ENCODE measurements around the gene MRPS16. TPM values are rescaled to one million over a fixed set of nuclear protein-coding genes. Genes with fewer than 3 reads are reported as not detected.
A peak's percentile ranks its signal among the peaks of the same experiment; 100 is the strongest.

The MRPS16 gene
- polyA plus RNA-seq, 4 donors = 57.0 to 85.6 (median 75.6) TPM

- Histone ChIP-seq H3K27me3 (ENCODE audit: control insufficient read depth in 3 of 3, insufficient read depth in 3 of 3, low read length in 3 of 3) (no peaks in the 10 kb centered on the region), H3K4me3 (ENCODE audit: low read depth in 1 of 3, low read length in 3 of 3) (no peak overlapping the region), H3K27ac (ENCODE audit: low read depth in 1 of 3, low read length in 2 of 3) (no peak overlapping the region), H3K9me3 (ENCODE audit: control insufficient read depth in 2 of 2, insufficient read depth in 1 of 2, low read depth in 1 of 2, low read length in 1 of 2) (no peaks in the 10 kb centered on the region), H3K4me1 (ENCODE audit: control insufficient read depth in 3 of 3, insufficient read depth in 2 of 3, low read depth in 1 of 3, low read length in 2 of 3) (no peaks in the 10 kb centered on the region), H3K36me3 (ENCODE audit: control insufficient read depth in 3 of 3, insufficient read depth in 2 of 3, low read depth in 1 of 3, low read length in 3 of 3) (peaks cover 4 to 37% (median 16%) of the 10 kb centered on the region in 3 donors)
- no peak for DNase-seq
- WGBS, 3 donors = 85 to 92% (median 92%) methylated on average over 7 of the region's 7 CpGs
- FAIRE-seq = no peak
Measured at GRCh38 chr10:73234695-73235094, 17.7 kb downstream of the MRPS16 start.

- no peak for DNase-seq
Measured at GRCh38 chr10:73233883-73234282, 18.6 kb downstream of the MRPS16 start.

GRCh38 chr10:73232887-73233286 lies 19.6 kb downstream of the MRPS16 start:
- no peaks in the 10 kb centered on the region for H3K4me1 ChIP-seq (ENCODE audit: control insufficient read depth in 3 of 3, insufficient read depth in 2 of 3, low read depth in 1 of 3, low read length in 2 of 3)
- FAIRE-seq = no peak

More at GRCh38 chr10:73233883-73234282, 18.6 kb downstream of the MRPS16 start:
- Histone ChIP-seq H3K4me1 (ENCODE audit: control insufficient read depth in 3 of 3, insufficient read depth in 2 of 3, low read depth in 1 of 3, low read length in 2 of 3) (no peaks in the 10 kb centered on the region), H3K27me3 (ENCODE audit: control insufficient read depth in 3 of 3, insufficient read depth in 3 of 3, low read length in 3 of 3) (no peaks in the 10 kb centered on the region), H3K9me3 (ENCODE audit: control insufficient read depth in 2 of 2, insufficient read depth in 1 of 2, low read depth in 1 of 2, low read length in 1 of 2) (no peaks in the 10 kb centered on the region), H3K4me3 (ENCODE audit: low read depth in 1 of 3, low read length in 3 of 3) (no peak overlapping the region), H3K36me3 (ENCODE audit: control insufficient read depth in 3 of 3, insufficient read depth in 2 of 3, low read depth in 1 of 3, low read length in 3 of 3) (peaks cover 4 to 40% (median 14%) of the 10 kb centered on the region in 3 donors), H3K27ac (ENCODE audit: low read depth in 1 of 3, low read length in 2 of 3) (no peak overlapping the region)
- 94 to 96% (median 94%) methylated on average over 2 of the region's 2 CpGs for WGBS, 3 donors
- FAIRE-seq = no peak

GRCh38 chr10:73229567-73229966 lies 22.9 kb downstream of the MRPS16 start:
- WGBS, 3 donors = 77 to 89% (median 84%) methylated on average over 6 of the region's 6 CpGs
- peaks cover 3 to 23% (median 6%) of the 10 kb centered on the region in 3 donors for H3K36me3 ChIP-seq (ENCODE audit: control insufficient read depth in 3 of 3, insufficient read depth in 2 of 3, low read depth in 1 of 3, low read length in 3 of 3)
- FAIRE-seq (no peak), DNase-seq (no peak)
- no peaks in the 10 kb centered on the region for H3K9me3 ChIP-seq (ENCODE audit: control insufficient read depth in 2 of 2, insufficient read depth in 1 of 2, low read depth in 1 of 2, low read length in 1 of 2)
- H3K4me3 ChIP-seq (ENCODE audit: low read depth in 1 of 3, low read length in 3 of 3) = no peak overlapping the region
- H3K4me1 ChIP-seq (ENCODE audit: control insufficient read depth in 3 of 3, insufficient read depth in 2 of 3, low read depth in 1 of 3, low read length in 2 of 3) = no peaks in the 10 kb centered on the region
- no peaks in the 10 kb centered on the region for H3K27me3 ChIP-seq (ENCODE audit: control insufficient read depth in 3 of 3, insufficient read depth in 3 of 3, low read length in 3 of 3)
- no peak overlapping the region for H3K27ac ChIP-seq (ENCODE audit: low read depth in 1 of 3, low read length in 2 of 3)

More at GRCh38 chr10:73232887-73233286, 19.6 kb downstream of the MRPS16 start:
- no peak for DNase-seq
- Histone ChIP-seq H3K9me3 (ENCODE audit: control insufficient read depth in 2 of 2, insufficient read depth in 1 of 2, low read depth in 1 of 2, low read length in 1 of 2) (no peaks in the 10 kb centered on the region), H3K36me3 (ENCODE audit: control insufficient read depth in 3 of 3, insufficient read depth in 2 of 3, low read depth in 1 of 3, low read length in 3 of 3) (peaks cover 4 to 40% (median 11%) of the 10 kb centered on the region in 3 donors), H3K27me3 (ENCODE audit: control insufficient read depth in 3 of 3, insufficient read depth in 3 of 3, low read length in 3 of 3) (no peaks in the 10 kb centered on the region), H3K4me3 (ENCODE audit: low read depth in 1 of 3, low read length in 3 of 3) (no peak overlapping the region), H3K27ac (ENCODE audit: low read depth in 1 of 3, low read length in 2 of 3) (no peak overlapping the region)
- 90 to 93% (median 93%) methylated on average over 8 of the region's 8 CpGs for WGBS, 3 donors

- 87 to 95% (median 92%) methylated on average over 3 of the region's 3 CpGs for WGBS, 3 donors
- no peak for FAIRE-seq
- no peaks in the 10 kb centered on the region for H3K9me3 ChIP-seq (ENCODE audit: control insufficient read depth in 2 of 2, insufficient read depth in 1 of 2, low read depth in 1 of 2, low read length in 1 of 2)
- H3K27ac ChIP-seq (ENCODE audit: low read depth in 1 of 3, low read length in 2 of 3) = no peak overlapping the region
- no peak for DNase-seq
- H3K4me1 ChIP-seq (ENCODE audit: control insufficient read depth in 3 of 3, insufficient read depth in 2 of 3, low read depth in 1 of 3, low read length in 2 of 3) = no peaks in the 10 kb centered on the region
- peaks cover under 1 to 20% (median 6%) of the 10 kb centered on the region in 3 donors for H3K36me3 ChIP-seq (ENCODE audit: control insufficient read depth in 3 of 3, insufficient read depth in 2 of 3, low read depth in 1 of 3, low read length in 3 of 3)
- H3K4me3 ChIP-seq (ENCODE audit: low read depth in 1 of 3, low read length in 3 of 3) = no peak overlapping the region
- no peaks in the 10 kb centered on the region for H3K27me3 ChIP-seq (ENCODE audit: control insufficient read depth in 3 of 3, insufficient read depth in 3 of 3, low read length in 3 of 3)
Measured at GRCh38 chr10:73228247-73228646, 24.2 kb downstream of the MRPS16 start.

- Histone ChIP-seq H3K4me3 (ENCODE audit: low read depth in 1 of 3, low read length in 3 of 3) (no peak overlapping the region), H3K4me1 (ENCODE audit: control insufficient read depth in 3 of 3, insufficient read depth in 2 of 3, low read depth in 1 of 3, low read length in 2 of 3) (no peaks in the 10 kb centered on the region), H3K36me3 (ENCODE audit: control insufficient read depth in 3 of 3, insufficient read depth in 2 of 3, low read depth in 1 of 3, low read length in 3 of 3) (peaks cover 2 to 15% (median 6%) of the 10 kb centered on the region in 3 donors), H3K27ac (ENCODE audit: low read depth in 1 of 3, low read length in 2 of 3) (no peak overlapping the region), H3K27me3 (ENCODE audit: control insufficient read depth in 3 of 3, insufficient read depth in 3 of 3, low read length in 3 of 3) (no peaks in the 10 kb centered on the region), H3K9me3 (ENCODE audit: control insufficient read depth in 2 of 2, insufficient read depth in 1 of 2, low read depth in 1 of 2, low read length in 1 of 2) (no peaks in the 10 kb centered on the region)
- FAIRE-seq = no peak
- DNase-seq = no peak
Measured at GRCh38 chr10:73226663-73227062, 25.8 kb downstream of the MRPS16 start.

GRCh38 chr10:73225518-73225917 lies 26.9 kb downstream of the MRPS16 start:
- FAIRE-seq = peak; percentile 51
- Histone ChIP-seq H3K9me3 (ENCODE audit: control insufficient read depth in 2 of 2, insufficient read depth in 1 of 2, low read depth in 1 of 2, low read length in 1 of 2) (no peaks in the 10 kb centered on the region), H3K4me3 (ENCODE audit: low read depth in 1 of 3, low read length in 3 of 3) (no peak overlapping the region), H3K4me1 (ENCODE audit: control insufficient read depth in 3 of 3, insufficient read depth in 2 of 3, low read depth in 1 of 3, low read length in 2 of 3) (no peaks in the 10 kb centered on the region), H3K36me3 (ENCODE audit: control insufficient read depth in 3 of 3, insufficient read depth in 2 of 3, low read depth in 1 of 3, low read length in 3 of 3) (peaks cover 2 to 12% (median 3%) of the 10 kb centered on the region in 3 donors), H3K27ac (ENCODE audit: low read depth in 1 of 3, low read length in 2 of 3) (no peak overlapping the region), H3K27me3 (ENCODE audit: control insufficient read depth in 3 of 3, insufficient read depth in 3 of 3, low read length in 3 of 3) (no peaks in the 10 kb centered on the region)
- DNase-seq = no peak

- Histone ChIP-seq H3K27me3 (ENCODE audit: control insufficient read depth in 3 of 3, insufficient read depth in 3 of 3, low read length in 3 of 3) (no peaks in the 10 kb centered on the region), H3K9me3 (ENCODE audit: control insufficient read depth in 2 of 2, insufficient read depth in 1 of 2, low read depth in 1 of 2, low read length in 1 of 2) (no peaks in the 10 kb centered on the region), H3K4me3 (ENCODE audit: low read depth in 1 of 3, low read length in 3 of 3) (no peak overlapping the region), H3K36me3 (ENCODE audit: control insufficient read depth in 3 of 3, insufficient read depth in 2 of 3, low read depth in 1 of 3, low read length in 3 of 3) (peaks cover 2 to 6% (median 6%) of the 10 kb centered on the region in 3 donors), H3K27ac (ENCODE audit: low read depth in 1 of 3, low read length in 2 of 3) (no peak overlapping the region), H3K4me1 (ENCODE audit: control insufficient read depth in 3 of 3, insufficient read depth in 2 of 3, low read depth in 1 of 3, low read length in 2 of 3) (no peaks in the 10 kb centered on the region)
- DNase-seq (no peak), FAIRE-seq (no peak)
- 89 to 100% (median 97%) methylated on average over 1 of the region's 1 CpG for WGBS, 3 donors
Measured at GRCh38 chr10:73220989-73221388, 31.5 kb downstream of the MRPS16 start.

- no peak for FAIRE-seq
Measured at GRCh38 chr10:73219384-73219783, 33.1 kb downstream of the MRPS16 start.

More at GRCh38 chr10:73219384-73219783, 33.1 kb downstream of the MRPS16 start:
- no peaks in the 10 kb centered on the region for H3K27me3 ChIP-seq (ENCODE audit: control insufficient read depth in 3 of 3, insufficient read depth in 3 of 3, low read length in 3 of 3)
- DNase-seq = no peak
- peaks cover 2 to 6% (median 6%) of the 10 kb centered on the region in 3 donors for H3K36me3 ChIP-seq (ENCODE audit: control insufficient read depth in 3 of 3, insufficient read depth in 2 of 3, low read depth in 1 of 3, low read length in 3 of 3)
- H3K9me3 ChIP-seq (ENCODE audit: control insufficient read depth in 2 of 2, insufficient read depth in 1 of 2, low read depth in 1 of 2, low read length in 1 of 2) = no peaks in the 10 kb centered on the region
- no peak overlapping the region for H3K4me3 ChIP-seq (ENCODE audit: low read depth in 1 of 3, low read length in 3 of 3)
- H3K27ac ChIP-seq (ENCODE audit: low read depth in 1 of 3, low read length in 2 of 3) = no peak overlapping the region
- H3K4me1 ChIP-seq (ENCODE audit: control insufficient read depth in 3 of 3, insufficient read depth in 2 of 3, low read depth in 1 of 3, low read length in 2 of 3) = no peaks in the 10 kb centered on the region
